Lower leg skin (tissue), 4 donors: Measurements from ENCODE around the gene MYL4. TPM values are rescaled to one million over a fixed set of nuclear protein-coding genes. Genes with fewer than 3 reads are reported as not detected.

Source experiments
- DNase-seq, 2 donors: peaks; one replicate each; pipeline ENCODE4 v3.0.0-alpha.2; 2019; ENCODE audit warnings: low spot score in 2 of 2
- H3K4me3 ChIP-seq: fragments of 200-600 bp; sonication (generic); 2 replicates; pipeline ENCODE4 v1.5.1; 2017; ENCODE audit warnings: mild to moderate bottlenecking, low read depth; ENCODE audit not compliant: poor library complexity, severe bottlenecking
- POLR2A ChIP-seq, 2 donors: fragments of 450-650 bp; IDR thresholded peaks; one replicate each; pipeline ENCODE4 v1.6.1; 2016 to 2017; ENCODE audit warnings: antibody characterized with exemption in 2 of 2, mild to moderate bottlenecking in 1 of 2, moderate library complexity in 1 of 2
- WGBS, 2 donors: methylation state at CpG; one replicate each; pipeline ENCODE4 v1.1.5; 2018; 5-methylcytosine and 5-hydroxymethylcytosine counted together
- intact Hi-C: fragments of 100-400 bp; cut with DNase I; formaldehyde crosslinking; loops from one replicate; pipeline ENCODE4 v1.15.0; 2023; ENCODE audit warnings: low total_unique reads
- total RNA-seq, 4 donors: library from RNA; depleted of rRNA; stranded (reverse); fragments of >200 nt; gene quantifications; one replicate each; pipeline ENCODE4 v1.1.0, GENCODE V29; 2016
- TF ChIP-seq, protein P1 (sequence below), 3 donors: fragments of 450-650 bp; IDR thresholded peaks; one replicate each; pipeline ENCODE4 v1.5.1; 2016; ENCODE audit warnings: antibody characterized with exemption in 3 of 3, mild to moderate bottlenecking in 3 of 3, moderate library complexity in 2 of 3

MYL4 gene
- total RNA-seq, 4 donors from 2014 or later: 0.49 TPM; not detected in 3

GRCh38 chr17:47242648-47243047 lies 33.5 kb downstream of the MYL4 start:
- intact Hi-C loops: no loop called here
- TF ChIP-seq POLR2A (IDR thresholded peaks at IDR 0.05): no peak
- TF ChIP-seq, protein P1, sequence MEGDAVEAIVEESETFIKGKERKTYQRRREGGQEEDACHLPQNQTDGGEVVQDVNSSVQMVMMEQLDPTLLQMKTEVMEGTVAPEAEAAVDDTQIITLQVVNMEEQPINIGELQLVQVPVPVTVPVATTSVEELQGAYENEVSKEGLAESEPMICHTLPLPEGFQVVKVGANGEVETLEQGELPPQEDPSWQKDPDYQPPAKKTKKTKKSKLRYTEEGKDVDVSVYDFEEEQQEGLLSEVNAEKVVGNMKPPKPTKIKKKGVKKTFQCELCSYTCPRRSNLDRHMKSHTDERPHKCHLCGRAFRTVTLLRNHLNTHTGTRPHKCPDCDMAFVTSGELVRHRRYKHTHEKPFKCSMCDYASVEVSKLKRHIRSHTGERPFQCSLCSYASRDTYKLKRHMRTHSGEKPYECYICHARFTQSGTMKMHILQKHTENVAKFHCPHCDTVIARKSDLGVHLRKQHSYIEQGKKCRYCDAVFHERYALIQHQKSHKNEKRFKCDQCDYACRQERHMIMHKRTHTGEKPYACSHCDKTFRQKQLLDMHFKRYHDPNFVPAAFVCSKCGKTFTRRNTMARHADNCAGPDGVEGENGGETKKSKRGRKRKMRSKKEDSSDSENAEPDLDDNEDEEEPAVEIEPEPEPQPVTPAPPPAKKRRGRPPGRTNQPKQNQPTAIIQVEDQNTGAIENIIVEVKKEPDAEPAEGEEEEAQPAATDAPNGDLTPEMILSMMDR (IDR thresholded peaks at IDR 0.05): no peak
- no peak for DNase-seq
- 96% methylated on average over 2 of the region's 2 CpGs for WGBS, 2 donors
- H3K4me3 ChIP-seq: no peak overlapping the region

GRCh38 chr17:47243737-47244598 lies 34.8 kb downstream of the MYL4 start:
- intact Hi-C loops: no loop called here
- TF ChIP-seq, protein P1 (IDR thresholded peaks at IDR 0.05): no peak
- no peak for TF ChIP-seq POLR2A (IDR thresholded peaks at IDR 0.05)
- WGBS, 2 donors: 83 to 93% methylated on average over 8 to 9 of the region's 9 CpGs
- DNase-seq: no peak
- H3K4me3 ChIP-seq: no peak overlapping the region

DNA sequence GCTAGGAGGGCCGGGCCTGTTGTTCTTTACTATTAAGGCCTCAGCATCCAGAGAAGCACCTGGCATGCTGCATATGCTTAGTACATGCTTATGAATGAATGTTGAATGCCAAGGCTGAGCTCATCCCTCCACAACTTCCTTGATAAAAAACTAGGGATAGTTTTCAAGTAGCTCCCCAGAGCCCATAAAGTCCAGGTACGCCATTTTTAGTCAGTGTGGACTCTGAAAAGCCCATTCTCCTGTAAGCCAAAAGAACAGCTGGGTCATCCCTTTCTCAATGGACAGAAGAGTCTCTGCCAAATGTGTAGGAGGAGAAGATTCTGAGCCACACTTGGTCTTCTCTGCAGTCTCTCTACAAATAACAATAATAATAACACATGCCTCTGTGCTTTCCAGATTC lies 35.5 kb downstream of the MYL4 start:
- 93 to 100% methylated on average over 2 of the region's 2 CpGs for WGBS, 2 donors
- TF ChIP-seq, protein P1 (IDR thresholded peaks at IDR 0.05): no peak
- TF ChIP-seq POLR2A (IDR thresholded peaks at IDR 0.05): no peak
- intact Hi-C loops: no loop called here
- no peak overlapping the region for H3K4me3 ChIP-seq
- no peak for DNase-seq

GRCh38 chr17:47246120-47246519 lies 37.0 kb downstream of the MYL4 start:
- intact Hi-C loops: no loop called here
- WGBS, 2 donors: 59 to 72% methylated on average over 2 of the region's 2 CpGs
- TF ChIP-seq, protein P1 (IDR thresholded peaks at IDR 0.05): no peak
- no peak for TF ChIP-seq POLR2A (IDR thresholded peaks at IDR 0.05)
- DNase-seq: no peak
- H3K4me3 ChIP-seq: no peak overlapping the region

GRCh38 chr17:47250855-47251254 lies 41.7 kb downstream of the MYL4 start:
- 86 to 88% methylated on average over 2 of the region's 2 CpGs for WGBS, 2 donors
- intact Hi-C loops: no loop called here
- H3K4me3 ChIP-seq: no peak overlapping the region
- TF ChIP-seq, protein P1 (IDR thresholded peaks at IDR 0.05): no peak
- no peak for TF ChIP-seq POLR2A (IDR thresholded peaks at IDR 0.05)
- DNase-seq: no peak
